ENCODE results near the gene LRRC36. TPM values are rescaled to one million over a fixed set of nuclear protein-coding genes. Genes with fewer than 3 reads are reported as not detected.

LRRC36 gene
- total RNA-seq, 1 donor from 2014 or later: 42.1 TPM

DNA sequence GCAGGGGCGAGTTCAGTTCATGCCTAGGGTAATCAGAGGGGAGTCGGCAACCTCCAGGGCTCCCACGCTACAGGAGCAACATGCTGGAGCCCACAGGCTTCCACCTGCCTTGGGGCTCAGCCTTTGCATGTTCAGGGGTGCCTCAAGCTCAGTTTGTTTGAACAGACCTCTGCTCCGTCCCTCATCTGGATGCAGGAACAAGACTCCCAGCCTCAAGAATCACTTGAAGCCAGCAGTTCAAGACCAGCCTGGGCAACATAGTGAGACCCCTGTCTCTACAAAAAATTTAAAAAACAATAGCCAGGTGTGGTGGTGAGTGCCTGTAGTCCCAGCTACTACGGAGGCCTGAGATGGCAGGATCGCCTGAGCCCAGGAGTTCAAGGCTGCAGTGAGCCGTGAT is 99.4 kb downstream of the LRRC36 start:
- no peak for TF ChIP-seq CTCF (IDR thresholded peaks at IDR 0.05)
- ATAC-seq: no peak

DNA sequence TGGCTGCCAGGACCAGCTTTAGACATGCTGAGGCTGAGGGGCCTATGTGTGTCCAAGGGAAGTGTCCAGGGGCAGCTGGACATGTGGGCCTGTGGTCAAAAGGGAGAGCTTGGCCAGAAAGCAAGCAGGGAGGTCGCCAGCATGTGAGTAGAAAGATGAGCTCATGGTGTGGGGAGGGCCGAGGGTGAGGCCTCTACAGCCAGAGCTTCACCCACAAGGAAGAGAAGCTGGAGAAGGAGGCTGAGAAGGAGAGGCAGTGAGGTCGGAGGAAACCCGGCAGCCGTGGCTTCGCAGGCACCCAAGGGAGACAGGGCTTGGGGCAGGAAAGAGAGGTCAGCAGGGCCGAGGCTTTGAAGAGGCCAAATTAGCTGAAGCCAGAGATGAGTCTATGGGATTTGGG is 100.3 kb downstream of the LRRC36 start:
- no peak for DNase-seq
- no peak overlapping the region for H3K27ac ChIP-seq
- H3K4me1 ChIP-seq: peaks cover 30% of the 10 kb centered on the region
- H3K27me3 ChIP-seq (ENCODE audit: low read depth): peaks cover 46% of the 10 kb centered on the region
- intact Hi-C loops (cut with DNase I): no loop called here
- H3K9me3 ChIP-seq: no peaks in the 10 kb centered on the region
- H3K36me3 ChIP-seq: no peaks in the 10 kb centered on the region
- no peak for ATAC-seq
- H3K4me3 ChIP-seq: no peak overlapping the region
- no peak for TF ChIP-seq CTCF (IDR thresholded peaks at IDR 0.05)

More for the DNA sequence above, 99.4 kb downstream of the LRRC36 start:
- H3K27ac ChIP-seq: no peak overlapping the region
- no peak overlapping the region for H3K4me3 ChIP-seq
- intact Hi-C loops (cut with DNase I): no loop called here
- peaks cover 23% of the 10 kb centered on the region for H3K4me1 ChIP-seq
- DNase-seq: no peak
- no peaks in the 10 kb centered on the region for H3K36me3 ChIP-seq
- no peaks in the 10 kb centered on the region for H3K9me3 ChIP-seq
- H3K27me3 ChIP-seq (ENCODE audit: low read depth): peaks cover 46% of the 10 kb centered on the region

- Histone ChIP-seq H3K36me3 (no peaks in the 10 kb centered on the region), H3K27me3 (ENCODE audit: low read depth) (peaks cover 46% of the 10 kb centered on the region), H3K4me3 (no peak overlapping the region), H3K9me3 (no peaks in the 10 kb centered on the region), H3K27ac (no peak overlapping the region), H3K4me1 (peaks cover 35% of the 10 kb centered on the region)
- peak; percentile 87 for TF ChIP-seq CTCF (IDR thresholded peaks at IDR 0.05)
- peak; percentile 65 to 80 for ATAC-seq
- DNase-seq: peak; percentile 84
- intact Hi-C loops (cut with DNase I): no loop called here
Measured at GRCh38 chr16:67428146-67428731, 101.6 kb downstream of the LRRC36 start.

GRCh38 chr16:67429053-67429798 is 102.6 kb downstream of the LRRC36 start:
- H3K36me3 ChIP-seq: no peaks in the 10 kb centered on the region
- DNase-seq: no peak

More at GRCh38 chr16:67429053-67429798, 102.6 kb downstream of the LRRC36 start:
- peaks cover 46% of the 10 kb centered on the region for H3K27me3 ChIP-seq (ENCODE audit: low read depth)
- no peak overlapping the region for H3K4me3 ChIP-seq
- H3K27ac ChIP-seq: no peak overlapping the region
- peaks cover 29% of the 10 kb centered on the region for H3K4me1 ChIP-seq
- no peak for TF ChIP-seq CTCF (IDR thresholded peaks at IDR 0.05)
- intact Hi-C loops (cut with DNase I): no loop called here
- ATAC-seq: no peak
- H3K9me3 ChIP-seq: no peaks in the 10 kb centered on the region

Data from lower lobe of right lung (tissue), 2 donors.